ENCODE results near the gene PILRA. TPM values are rescaled to one million over a fixed set of nuclear protein-coding genes. Genes with fewer than 3 reads are reported as not detected.

PILRA gene
- total RNA-seq, 1 donor: 0.43 TPM

- DNase-seq (ENCODE audit: low read depth): no peak
- no peak for TF ChIP-seq CTCF (IDR thresholded peaks at IDR 0.05; ENCODE audit: insufficient read depth, low read depth, low read length)
- H3K4me3 ChIP-seq (ENCODE audit: low read depth, low read length): no peak overlapping the region
These were observed 19.5 kb upstream of the PILRA start for GRCh38 chr7:100353685-100354330.

- no peak for DNase-seq (ENCODE audit: low read depth)
- no peak for TF ChIP-seq CTCF (IDR thresholded peaks at IDR 0.05; ENCODE audit: insufficient read depth, low read depth, low read length)
- H3K4me3 ChIP-seq (ENCODE audit: low read depth, low read length): no peak overlapping the region
These were observed 16.7 kb upstream of the PILRA start for GRCh38 chr7:100356416-100357068.

GRCh38 chr7:100357131-100357561 lies 16.1 kb upstream of the PILRA start:
- no peak for DNase-seq (ENCODE audit: low read depth)
- TF ChIP-seq CTCF (IDR thresholded peaks at IDR 0.05; ENCODE audit: insufficient read depth, low read depth, low read length): no peak
- H3K4me3 ChIP-seq (ENCODE audit: low read depth, low read length): no peak overlapping the region

- no peak for TF ChIP-seq CTCF (IDR thresholded peaks at IDR 0.05; ENCODE audit: insufficient read depth, low read depth, low read length)
- no peak for DNase-seq (ENCODE audit: low read depth)
- no peak within 1 kb of the TSS for H3K4me3 ChIP-seq (ENCODE audit: low read depth, low read length)
These were observed 15.0 kb upstream of the PILRA start, which contains the start of gene PILRB for GRCh38 chr7:100358027-100358856. PILRB (plus strand) TSS chr7:100358117; CDS start chr7:100358303, 186 bp downstream.

GRCh38 chr7:100358857-100359212 lies 14.5 kb upstream of the PILRA start:
- no peak for DNase-seq (ENCODE audit: low read depth)
- TF ChIP-seq CTCF (IDR thresholded peaks at IDR 0.05; ENCODE audit: insufficient read depth, low read depth, low read length): no peak
- H3K4me3 ChIP-seq (ENCODE audit: low read depth, low read length): no peak overlapping the region

- no peak for TF ChIP-seq CTCF (IDR thresholded peaks at IDR 0.05; ENCODE audit: insufficient read depth, low read depth, low read length)
- no peak for DNase-seq (ENCODE audit: low read depth)
- H3K4me3 ChIP-seq (ENCODE audit: low read depth, low read length): no peak overlapping the region
These were observed 13.0 kb upstream of the PILRA start for GRCh38 chr7:100360135-100360854.
